Measurements from ENCODE around the gene BORA.

BORA gene

DNA sequence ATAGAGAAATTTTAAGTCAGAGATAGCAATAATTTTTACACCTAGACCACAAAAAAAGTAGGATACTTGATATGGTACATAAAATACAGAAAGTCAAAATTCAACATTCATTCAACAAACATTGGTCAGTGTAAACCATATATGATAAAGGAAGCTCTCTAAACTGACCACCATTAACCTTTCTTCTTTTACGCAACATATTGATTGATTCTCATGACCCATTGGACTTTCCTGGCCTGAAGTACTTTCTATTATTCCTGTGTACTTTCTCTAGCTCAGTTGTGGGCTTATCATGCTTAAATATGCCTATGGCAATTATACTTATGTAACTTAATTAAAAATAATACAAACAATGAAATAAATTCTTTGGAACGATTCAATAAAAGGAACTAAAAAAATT, 64.9 kb downstream of the BORA start:
- H3K36me3 ChIP-seq (ENCODE audit: control insufficient read depth, insufficient read depth, low read length), result peaks cover 2% of the 10 kb centered on the region; the same call in 1 of the 2 replicates
- TF ChIP-seq, protein P1, sequence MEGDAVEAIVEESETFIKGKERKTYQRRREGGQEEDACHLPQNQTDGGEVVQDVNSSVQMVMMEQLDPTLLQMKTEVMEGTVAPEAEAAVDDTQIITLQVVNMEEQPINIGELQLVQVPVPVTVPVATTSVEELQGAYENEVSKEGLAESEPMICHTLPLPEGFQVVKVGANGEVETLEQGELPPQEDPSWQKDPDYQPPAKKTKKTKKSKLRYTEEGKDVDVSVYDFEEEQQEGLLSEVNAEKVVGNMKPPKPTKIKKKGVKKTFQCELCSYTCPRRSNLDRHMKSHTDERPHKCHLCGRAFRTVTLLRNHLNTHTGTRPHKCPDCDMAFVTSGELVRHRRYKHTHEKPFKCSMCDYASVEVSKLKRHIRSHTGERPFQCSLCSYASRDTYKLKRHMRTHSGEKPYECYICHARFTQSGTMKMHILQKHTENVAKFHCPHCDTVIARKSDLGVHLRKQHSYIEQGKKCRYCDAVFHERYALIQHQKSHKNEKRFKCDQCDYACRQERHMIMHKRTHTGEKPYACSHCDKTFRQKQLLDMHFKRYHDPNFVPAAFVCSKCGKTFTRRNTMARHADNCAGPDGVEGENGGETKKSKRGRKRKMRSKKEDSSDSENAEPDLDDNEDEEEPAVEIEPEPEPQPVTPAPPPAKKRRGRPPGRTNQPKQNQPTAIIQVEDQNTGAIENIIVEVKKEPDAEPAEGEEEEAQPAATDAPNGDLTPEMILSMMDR (IDR thresholded peaks at IDR 0.05; ENCODE audit: insufficient read depth, low read length, poor library complexity, severe bottlenecking), result no peak

DNA sequence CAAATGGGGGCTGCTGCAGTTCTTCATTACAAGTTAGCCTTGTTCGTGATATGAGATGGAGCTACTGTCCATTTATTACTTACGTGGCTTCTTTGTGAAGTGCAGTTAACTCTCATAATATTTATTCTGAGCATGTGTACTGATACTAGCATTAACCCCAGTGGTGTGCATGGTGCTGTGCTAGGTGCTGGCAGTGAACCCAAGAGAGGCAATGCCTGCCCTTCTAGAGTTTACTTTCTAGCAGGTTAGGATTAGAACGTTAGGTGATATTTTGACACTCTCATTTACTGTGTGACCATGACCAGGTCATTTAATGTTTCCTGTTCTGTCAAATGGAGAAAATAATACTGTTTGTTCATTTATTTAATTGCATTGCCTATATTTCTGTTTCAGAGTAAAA, 71.1 kb downstream of the BORA start:
- H3K36me3 ChIP-seq (ENCODE audit: control insufficient read depth, insufficient read depth, low read length), result no peaks in the 10 kb centered on the region; the same call in none of the 2 replicates
- DNase-seq (ENCODE audit: extremely low read depth, insufficient read length), result no peak
- no peak overlapping the region for H3K4me3 ChIP-seq (replicated peaks; ENCODE audit: low read depth, low read length)
- no peaks in the 10 kb centered on the region for H3K27me3 ChIP-seq (replicated peaks; ENCODE audit: control insufficient read depth, insufficient read depth, low read length)
- TF ChIP-seq, protein P1 (IDR thresholded peaks at IDR 0.05; ENCODE audit: insufficient read depth, low read length, poor library complexity, severe bottlenecking), result no peak

More for the DNA sequence above, 64.9 kb downstream of the BORA start:
- Histone ChIP-seq H3K27me3 (replicated peaks; ENCODE audit: control insufficient read depth, insufficient read depth, low read length) (no peaks in the 10 kb centered on the region), H3K4me3 (replicated peaks; ENCODE audit: low read depth, low read length) (no peak overlapping the region)
- DNase-seq (ENCODE audit: extremely low read depth, insufficient read length), result no peak

- TF ChIP-seq, protein P1 (IDR thresholded peaks at IDR 0.05; ENCODE audit: insufficient read depth, low read length, poor library complexity, severe bottlenecking), result no peak
- no peaks in the 10 kb centered on the region; the same call in none of the 2 replicates for H3K36me3 ChIP-seq (ENCODE audit: control insufficient read depth, insufficient read depth, low read length)
- DNase-seq (ENCODE audit: extremely low read depth, insufficient read length), result no peak
- no peak overlapping the region for H3K4me3 ChIP-seq (replicated peaks; ENCODE audit: low read depth, low read length)
- no peaks in the 10 kb centered on the region for H3K27me3 ChIP-seq (replicated peaks; ENCODE audit: control insufficient read depth, insufficient read depth, low read length)
Measured at GRCh38 chr13:72804301-72804700, 76.6 kb downstream of the BORA start.

Data from GM06990 (cell line).